GM12873 (cell line): ENCODE results near the gene TBC1D24.
A peak's percentile ranks its signal among the peaks of the same experiment; 100 is the strongest.

Source experiments
- CTCF ChIP-seq: IDR thresholded peaks from 2 replicates; pipeline ENCODE4 v1.5.1; 2012; ENCODE audit warnings: low read depth, mild to moderate bottlenecking, moderate library complexity, low read length, control low read depth; ENCODE audit not compliant: insufficient read depth; ENCODE audit errors: missing control alignments

Gene TBC1D24

DNA sequence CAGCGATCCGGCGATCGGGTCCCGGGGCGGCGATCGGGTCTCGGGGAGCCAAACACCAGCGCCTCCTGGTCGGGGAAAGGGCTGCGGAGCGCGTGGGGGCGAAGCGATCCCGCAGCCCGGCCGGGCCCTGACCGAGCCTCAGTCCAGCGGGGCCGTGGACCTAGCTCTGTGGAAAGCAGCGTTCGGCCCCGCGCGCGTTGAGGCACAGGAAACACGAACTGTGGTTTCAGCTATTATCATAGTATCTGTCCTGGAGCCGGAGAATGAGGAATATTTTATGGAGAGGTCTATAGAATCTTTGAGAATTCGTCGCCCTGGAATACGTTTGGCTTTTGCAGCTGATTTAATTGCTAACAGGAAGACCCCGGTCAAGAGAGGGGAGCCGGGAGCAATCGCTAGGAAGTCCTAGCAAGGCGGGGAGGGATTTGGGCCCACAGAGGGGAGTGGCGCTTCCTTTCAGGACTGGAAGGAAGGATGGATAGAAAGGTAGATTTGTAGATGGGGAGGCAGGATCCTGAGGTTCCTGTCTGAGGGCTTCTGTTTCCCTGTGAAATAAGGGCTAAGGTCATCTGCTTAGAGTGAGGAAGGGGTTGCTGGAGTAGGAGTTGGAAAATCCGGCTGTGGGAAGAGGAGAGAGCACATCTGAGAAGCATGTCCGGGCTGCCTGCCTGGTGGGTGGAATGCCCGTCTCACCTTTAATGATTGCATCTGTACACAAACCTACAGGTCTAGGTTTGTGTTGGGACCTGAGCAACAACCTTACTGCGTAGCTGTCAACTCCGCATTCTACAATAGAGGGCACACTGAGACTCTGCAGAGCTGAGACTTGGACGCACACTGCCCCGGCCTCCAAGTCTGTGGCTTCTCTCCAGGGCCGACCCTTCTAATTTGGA, 44.9 kb upstream of the TBC1D24 start:
- peak; percentile 58 for TF ChIP-seq CTCF

DNA sequence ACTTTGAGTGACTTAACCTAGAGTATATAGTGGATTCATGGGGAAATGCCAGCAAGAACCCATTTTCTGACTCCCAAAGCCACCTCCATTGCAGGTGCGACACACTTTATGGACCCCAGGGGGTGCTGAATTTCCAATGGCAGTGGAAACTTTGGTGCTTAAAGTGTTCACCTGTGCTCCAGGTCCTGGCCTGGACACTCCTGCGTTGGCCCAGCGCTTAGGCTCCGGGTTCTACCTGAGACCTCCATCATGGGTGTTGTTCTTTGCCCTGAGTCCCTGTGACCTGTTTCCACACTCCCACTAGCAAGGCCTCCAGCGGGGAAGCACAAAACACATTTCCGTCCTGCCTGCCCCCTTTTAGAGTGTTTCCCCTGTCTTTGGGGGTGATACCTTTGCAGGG, 42.6 kb upstream of the TBC1D24 start:
- TF ChIP-seq CTCF: peak; percentile 21

DNA sequence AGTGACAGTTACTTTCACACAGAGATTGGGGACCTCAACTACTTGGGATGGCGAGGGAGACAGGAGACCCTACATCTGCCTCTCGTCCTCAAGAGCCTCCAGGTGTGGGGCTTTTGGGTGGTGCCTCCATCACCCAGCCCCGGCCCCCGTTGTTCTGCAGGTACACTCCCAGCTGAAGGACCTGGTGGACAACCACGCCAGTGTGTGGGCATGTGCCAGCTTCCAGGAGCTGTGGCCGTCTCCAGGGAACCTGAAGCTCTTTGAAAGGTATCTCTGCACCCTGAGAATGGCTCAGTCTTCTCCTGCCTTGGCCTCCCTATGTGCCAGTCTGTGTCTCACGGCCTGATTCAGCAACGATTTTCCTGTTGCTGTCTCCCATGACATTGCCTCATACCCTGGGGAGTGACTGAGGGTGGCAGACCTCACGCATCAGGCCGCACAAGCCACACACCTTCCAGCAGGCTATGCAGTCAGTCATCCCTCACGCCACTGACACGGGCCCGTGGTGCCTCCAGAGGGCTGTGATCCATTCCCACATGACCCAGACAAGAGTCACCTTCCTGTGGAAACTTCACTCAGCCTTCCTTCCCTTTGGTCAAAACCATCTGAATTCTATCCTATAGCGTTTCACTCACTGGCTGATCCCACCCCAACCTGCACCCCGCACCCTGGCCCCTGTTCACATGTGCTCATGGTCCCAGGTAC, 42.0 kb upstream of the TBC1D24 start:
- no peak for TF ChIP-seq CTCF

- TF ChIP-seq CTCF: no peak
Observed at GRCh38 chr16:2436110-2436509, 38.8 kb upstream of the TBC1D24 start.

DNA sequence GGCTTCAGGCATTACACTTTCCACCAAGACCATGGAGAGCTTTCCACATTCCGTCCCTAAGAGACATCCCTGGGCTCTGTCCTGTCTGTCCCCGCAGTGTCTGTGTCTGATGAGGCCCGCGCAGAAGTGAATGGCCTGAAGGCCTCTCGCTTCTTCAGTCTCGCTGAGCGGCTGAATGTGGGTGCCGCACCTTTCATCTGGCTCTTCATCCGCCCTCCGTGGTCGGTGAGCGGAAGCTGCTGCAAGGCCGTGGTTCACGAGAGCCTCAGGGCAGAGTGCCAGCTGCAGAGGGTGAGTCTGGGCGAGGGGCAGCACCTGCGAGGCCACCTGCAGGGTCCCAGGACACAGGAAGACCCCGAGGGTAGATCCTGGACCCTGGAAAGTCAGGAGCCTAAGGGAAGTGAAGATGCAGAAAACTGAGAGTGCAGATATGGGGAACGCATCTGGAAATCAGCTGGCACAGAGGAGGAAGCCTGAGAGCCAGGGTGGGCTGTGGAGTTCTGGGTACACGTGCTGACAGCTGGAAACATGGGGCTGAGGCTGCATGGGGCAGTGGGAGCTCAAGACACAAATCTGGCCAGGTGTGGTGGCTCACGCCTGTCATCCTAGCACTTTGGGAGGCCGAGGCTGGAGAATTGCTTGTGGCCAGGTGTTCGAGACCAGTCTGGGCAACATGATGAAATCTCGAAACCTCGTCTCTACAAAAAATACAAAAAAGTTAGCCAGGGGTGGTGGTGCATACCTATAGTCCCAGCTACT, 37.7 kb upstream of the TBC1D24 start:
- no peak for TF ChIP-seq CTCF

DNA sequence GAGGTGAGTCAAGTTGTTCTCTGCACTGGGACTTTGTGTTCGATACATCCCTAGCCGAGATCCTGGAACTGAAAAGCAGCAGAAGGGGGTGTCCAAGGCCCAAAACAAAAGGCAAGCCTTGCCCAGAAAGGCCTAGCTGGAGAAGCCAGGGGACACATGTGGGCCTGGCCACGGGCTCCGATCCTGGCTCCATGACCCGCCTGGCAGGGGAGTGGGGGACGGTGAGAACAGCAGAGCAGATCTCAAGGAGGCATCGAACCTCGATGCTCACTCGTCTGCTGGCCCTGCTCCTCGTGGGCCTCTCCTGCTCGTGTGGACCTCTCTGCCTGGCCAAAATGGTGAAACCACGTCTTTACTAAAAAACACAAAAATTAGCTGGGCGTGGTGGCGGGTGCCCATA, 36.8 kb upstream of the TBC1D24 start:
- no peak for TF ChIP-seq CTCF

DNA sequence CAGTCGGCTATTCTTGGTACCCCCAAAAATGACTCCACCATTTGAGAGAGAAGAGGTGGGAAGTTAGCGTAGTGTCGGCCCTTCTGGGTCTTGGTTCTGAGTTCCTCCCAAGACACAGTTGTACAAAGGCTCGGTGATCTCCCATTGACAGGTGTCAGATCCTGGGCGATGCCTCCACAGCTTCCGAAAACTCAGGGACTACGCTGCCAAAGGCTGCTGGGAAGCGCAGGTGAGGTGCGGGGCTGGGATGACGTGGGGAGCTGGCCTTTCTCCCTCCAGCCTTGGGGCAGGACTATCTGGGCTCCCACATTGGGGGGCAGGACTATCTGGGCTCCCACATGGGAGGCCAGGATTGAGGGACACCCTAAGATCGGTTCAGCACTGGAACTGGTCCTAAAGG, 35.3 kb upstream of the TBC1D24 start:
- TF ChIP-seq CTCF: no peak
